ENCODE measurements around the gene ALDOC. TPM values are rescaled to one million over a fixed set of nuclear protein-coding genes. Genes with fewer than 3 reads are reported as not detected.

The ALDOC gene
- polyA plus RNA-seq: 24.2 to 44.9 TPM (median 32.5 TPM) in 3 replicates
- 12.1 TPM for polyA plus RNA-seq (2011; ENCODE audit: low read depth)
- polyA plus RNA-seq (2011; cell fraction: cytosol; rRNA removed): 17.4 and 20.5 TPM in 2 replicates
- polyA plus RNA-seq (2011; cell fraction: nucleus; rRNA removed): 18.6 TPM in 2 replicates
- polyA plus RNA-seq (2012; ENCODE audit: low replicate concordance): 23.2 and 28.7 TPM in 2 replicates
- polyA minus RNA-seq: 35.1 to 51.5 TPM (median 42.5 TPM) in 3 replicates
- 17.1 TPM for polyA minus RNA-seq (2011; cell fraction: cytosol; rRNA and poly(A)+ RNA removed)
- 6.6 and 10.6 TPM in 2 replicates for polyA minus RNA-seq (2011; cell fraction: nucleus; rRNA and poly(A)+ RNA removed)

DNA sequence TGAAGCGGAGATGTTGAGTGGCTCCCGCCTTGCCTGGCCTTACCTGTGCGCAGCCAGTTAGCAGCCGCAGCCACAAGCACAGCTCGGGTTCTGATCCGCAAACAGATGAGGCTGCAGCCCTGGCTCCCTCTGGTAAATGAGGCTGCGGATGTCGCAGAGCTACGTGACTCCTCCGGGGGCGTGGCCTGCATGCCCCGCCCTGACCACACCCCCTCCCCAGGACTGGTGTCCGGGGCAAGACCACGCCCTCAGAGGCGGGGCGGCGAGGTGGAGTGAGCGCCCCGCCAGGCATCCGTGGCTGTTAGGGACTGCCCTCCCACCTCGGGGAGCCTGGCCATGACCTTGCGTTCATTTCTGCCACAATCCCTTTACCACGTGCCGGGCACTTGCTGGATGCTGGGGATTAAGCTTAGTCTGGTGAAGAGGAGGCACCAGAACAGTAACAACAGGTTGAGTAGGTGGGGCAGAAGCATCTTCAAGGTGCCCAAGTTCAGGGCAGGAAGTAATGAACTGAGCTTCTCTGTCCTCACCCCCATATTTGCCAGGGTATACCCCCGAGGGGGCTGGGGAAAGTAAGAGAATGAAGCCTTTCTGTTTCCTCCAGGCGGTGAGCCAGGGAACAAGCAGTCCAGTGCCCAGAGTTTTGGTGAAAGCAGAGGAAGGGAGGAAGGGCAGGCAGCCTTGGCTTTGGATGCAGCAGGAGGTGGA lies at the start of gene ALDOC:
Gene ALDOC (minus strand): TSS at position 138 of the 708 bp plus-strand sequence. CDS start 1,363 bp downstream, outside the sequence.
- TF ChIP-seq EZH2 (IDR thresholded peaks at IDR 0.05; ENCODE audit: low read length) (no peak), CTCF (optimal IDR thresholded peaks at IDR 0.05 in 1 of 3, IDR thresholded peaks at IDR 0.05 in 1 of 3, conservative IDR thresholded peaks at IDR 0.05 in 1 of 3; ENCODE audit: extremely low read depth in 1 of 3, insufficient read depth in 2 of 3, low read length in 3 of 3) (no peak)
- Histone ChIP-seq H3K9ac (ENCODE audit: control insufficient read depth, extremely low read depth, insufficient read depth, low read length) (peak within 1 kb of the TSS; percentile 2), H3K27ac (ENCODE audit: control insufficient read depth, insufficient read depth, low read length) (peak within 1 kb of the TSS; percentile 16), H3K9me3 (ENCODE audit: control insufficient read depth, low read depth, low read length) (no peaks in the 10 kb centered on the region), H4K20me1 (ENCODE audit: control insufficient read depth, extremely low read depth, insufficient read depth, low read length) (no peaks in the 10 kb centered on the region), H3K9me1 (ENCODE audit: control insufficient read depth, extremely low read depth, insufficient read depth, low read length) (no peaks in the 10 kb centered on the region), H3K4me2 (ENCODE audit: control insufficient read depth, extremely low read depth, insufficient read depth, low read depth, low read length) (peak within 1 kb of the TSS; percentile 78), H3K4me1 (ENCODE audit: control insufficient read depth, extremely low read depth, insufficient read depth, low read length) (peaks cover 12% of the 10 kb centered on the region), H3K79me2 (ENCODE audit: control insufficient read depth, insufficient read depth, low read length) (no peaks in the 10 kb centered on the region), H3K27me3 (ENCODE audit: control insufficient read depth, extremely low read depth, insufficient read depth, low read length) (no peaks in the 10 kb centered on the region), H3K36me3 (ENCODE audit: control insufficient read depth in 2 of 2, extremely low read depth in 1 of 2, insufficient read depth in 2 of 2, low read length in 2 of 2) (peaks cover 12 to 29% of the 10 kb centered on the region in 2 experiments), H3K4me3 (ENCODE audit: control insufficient read depth in 2 of 3, extremely low read depth in 1 of 3, insufficient read depth in 2 of 3, low read depth in 1 of 3, low read length in 3 of 3) (peak within 1 kb of the TSS in 2 of 3 experiments; percentile 18 to 47), H2AFZ (ENCODE audit: control insufficient read depth, low read length) (peak within 1 kb of the TSS; percentile 82)
- dilution Hi-C loops (cut with MboI; ENCODE audit: extremely low pct_ligation_motif_present, low sequenced_read_pairs): no loop called here
- peak; percentile 69 for FAIRE-seq
- DNase-seq (ENCODE audit: low read depth, low spot score): peak; percentile 86

DNA sequence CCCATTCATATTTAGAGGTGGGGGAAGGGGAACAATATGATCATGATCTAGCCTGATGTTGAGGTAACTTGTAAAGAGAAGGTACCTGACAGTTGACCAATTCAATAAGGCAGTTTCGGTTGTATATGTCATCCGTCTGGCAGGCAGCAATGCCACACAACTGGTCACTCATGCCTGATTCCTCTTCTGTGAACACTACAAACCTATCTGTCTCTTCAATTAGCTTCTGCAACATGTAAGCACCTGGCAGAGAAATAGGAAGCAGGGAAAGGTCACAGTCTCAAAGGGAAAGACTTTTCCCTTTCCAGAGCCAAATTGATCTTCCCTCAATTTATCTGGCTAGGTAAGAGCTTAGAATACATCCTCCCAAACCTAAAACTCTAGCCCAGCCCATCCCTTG lies 47.5 kb upstream of the ALDOC start:
- no peaks in the 10 kb centered on the region for H3K9me3 ChIP-seq (ENCODE audit: control insufficient read depth, low read depth, low read length)
- no peak for FAIRE-seq
- no peak overlapping the region for H3K9ac ChIP-seq (ENCODE audit: control insufficient read depth, extremely low read depth, insufficient read depth, low read length)
- no peak overlapping the region for H3K4me3 ChIP-seq (ENCODE audit: control insufficient read depth in 2 of 3, extremely low read depth in 1 of 3, insufficient read depth in 2 of 3, low read depth in 1 of 3, low read length in 3 of 3)
- no peak for DNase-seq (ENCODE audit: low read depth, low spot score)
- H3K36me3 ChIP-seq (ENCODE audit: control insufficient read depth in 2 of 2, extremely low read depth in 1 of 2, insufficient read depth in 2 of 2, low read length in 2 of 2): peaks cover 48 to 57% of the 10 kb centered on the region in 2 experiments
- no peaks in the 10 kb centered on the region for H3K27me3 ChIP-seq (ENCODE audit: control insufficient read depth, extremely low read depth, insufficient read depth, low read length)
- H2AFZ ChIP-seq (ENCODE audit: control insufficient read depth, low read length): no peak overlapping the region
- H3K4me1 ChIP-seq (ENCODE audit: control insufficient read depth, extremely low read depth, insufficient read depth, low read length): no peaks in the 10 kb centered on the region
- TF ChIP-seq EZH2 (IDR thresholded peaks at IDR 0.05; ENCODE audit: low read length) (no peak), CTCF (optimal IDR thresholded peaks at IDR 0.05 in 1 of 3, IDR thresholded peaks at IDR 0.05 in 1 of 3, conservative IDR thresholded peaks at IDR 0.05 in 1 of 3; ENCODE audit: extremely low read depth in 1 of 3, insufficient read depth in 2 of 3, low read length in 3 of 3) (no peak)
- H3K79me2 ChIP-seq (ENCODE audit: control insufficient read depth, insufficient read depth, low read length): no peaks in the 10 kb centered on the region
- no peaks in the 10 kb centered on the region for H3K9me1 ChIP-seq (ENCODE audit: control insufficient read depth, extremely low read depth, insufficient read depth, low read length)
- H3K4me2 ChIP-seq (ENCODE audit: control insufficient read depth, extremely low read depth, insufficient read depth, low read depth, low read length): no peak overlapping the region
- dilution Hi-C loops (cut with MboI; ENCODE audit: extremely low pct_ligation_motif_present, low sequenced_read_pairs): no loop called here
- H3K27ac ChIP-seq (ENCODE audit: control insufficient read depth, insufficient read depth, low read length): no peak overlapping the region
- no peaks in the 10 kb centered on the region for H4K20me1 ChIP-seq (ENCODE audit: control insufficient read depth, extremely low read depth, insufficient read depth, low read length)
